H1 (cell line): ENCODE measurements around the gene HDAC3. TPM values are rescaled to one million over a fixed set of nuclear protein-coding genes. Genes with fewer than 3 reads are reported as not detected.

Experiments used
- CTCF ChIA-PET: fragments of 300-600 bp; sonication (Branson Sonifier 250); formaldehyde crosslinking; loops from one replicate; lab custom pipeline; 2021; ENCODE audit not compliant: partially characterized antibody; lab: Charles Lee
- POLR2A ChIA-PET: fragments of 300-600 bp; sonication (Branson Sonifier 250); formaldehyde crosslinking; loops from one replicate; lab custom pipeline; 2021; ENCODE audit warnings: inconsistent platforms; ENCODE audit not compliant: partially characterized antibody; lab: Charles Lee
- DNase-seq, 2 experiments: peaks; one replicate each; pipeline versions ENCODE4 v3.0.0 to v3.0.0-alpha.2; 2010 to 2022; ENCODE audit warnings: low spot score in 2 of 2, low read depth in 1 of 2, mixed read lengths in 1 of 2
- FAIRE-seq: peaks from 2 replicates; lab custom pipeline; 2011; peaks lifted over from hg19 to GRCh38; lab: Jason Lieb, UNC
- H2AFZ ChIP-seq: 2 replicates; pipeline ENCODE4 v1.8.1; 2012; ENCODE audit warnings: low read length, inconsistent platforms
- H2AK5ac ChIP-seq: 2 replicates; pipeline ENCODE4 v1.6.1; 2013; ENCODE audit warnings: low read depth, low read length
- H2BK120ac ChIP-seq: replicated peaks from 2 replicates; pipeline ENCODE3; 2013; ENCODE audit warnings: low read depth, low read length, inconsistent platforms
- H2BK12ac ChIP-seq: 2 replicates; pipeline ENCODE4 v1.6.1; 2013; ENCODE audit warnings: low read depth, low read length
- H2BK15ac ChIP-seq: 2 replicates; pipeline ENCODE4 v1.6.1; 2013; ENCODE audit warnings: low read length
- H2BK20ac ChIP-seq: 2 replicates; pipeline ENCODE4 v1.6.1; 2013; ENCODE audit warnings: low read length
- H2BK5ac ChIP-seq: 2 replicates; pipeline ENCODE4 v1.6.1; 2013; ENCODE audit warnings: low read depth, low read length
- H3K14ac ChIP-seq: 2 replicates; pipeline ENCODE4 v1.6.1; 2013; ENCODE audit warnings: inconsistent platforms; ENCODE audit not compliant: insufficient read length
- H3K18ac ChIP-seq: 2 replicates; pipeline ENCODE4 v1.6.1; 2013; ENCODE audit warnings: low read length; ENCODE audit errors: extremely low read depth
- H3K23ac ChIP-seq: 2 replicates; pipeline ENCODE4 v1.6.1; 2013; ENCODE audit warnings: inconsistent platforms; ENCODE audit not compliant: insufficient read length
- H3K23me2 ChIP-seq: 2 replicates; pipeline ENCODE4 v1.6.1; 2013; ENCODE audit warnings: low read depth, low read length
- H3K27ac ChIP-seq: 2 replicates; pipeline ENCODE4 v1.6.1; 2011; ENCODE audit warnings: low read depth, low read length, inconsistent platforms
- H3K27me3 ChIP-seq, 4 experiments: replicated peaks in 1 of 4; 1 replicate in 1 of 4; 2 replicates in 3 of 4; pipeline versions ENCODE4 v1.6.1 to v1.8.1; 2011 to 2013; ENCODE audit warnings: low read length in 3 of 4, mild to moderate bottlenecking in 3 of 4, inconsistent platforms in 2 of 4, mixed read lengths in 2 of 4, moderate library complexity in 1 of 4; ENCODE audit not compliant: control insufficient read depth in 3 of 4, insufficient read depth in 3 of 4; ENCODE audit errors: extremely low read depth in 1 of 4
- H3K36me3 ChIP-seq, 4 experiments: 2 replicates each; pipeline versions ENCODE4 v1.6.1 to v1.8.1; 2011 to 2013; ENCODE audit warnings: mild to moderate bottlenecking in 4 of 4, low read length in 3 of 4, moderate library complexity in 2 of 4, control low read depth in 1 of 4, inconsistent platforms in 1 of 4; ENCODE audit not compliant: insufficient read depth in 4 of 4, control insufficient read depth in 2 of 4
- H3K4ac ChIP-seq: replicated peaks from 2 replicates; pipeline ENCODE3; 2013; ENCODE audit warnings: low read length, low read depth, mixed read lengths, inconsistent platforms; ENCODE audit not compliant: insufficient read length
- H3K4me1 ChIP-seq, 4 experiments: replicated peaks in 1 of 4; 1 replicate in 1 of 4; 2 replicates in 3 of 4; pipeline versions ENCODE4 v1.6.1 to v1.8.1; 2011 to 2013; ENCODE audit warnings: low read length in 3 of 4, inconsistent platforms in 2 of 4, mixed read lengths in 1 of 4; ENCODE audit not compliant: insufficient read depth in 4 of 4, control insufficient read depth in 3 of 4
- H3K4me2 ChIP-seq, 2 experiments: 2 replicates each; pipeline versions ENCODE4 v1.6.1 to v1.8.1; 2011 to 2013; ENCODE audit warnings: low read depth in 2 of 2, low read length in 2 of 2, control low read depth in 1 of 2, inconsistent platforms in 1 of 2, mild to moderate bottlenecking in 1 of 2; ENCODE audit not compliant: insufficient read depth in 1 of 2
- H3K4me3 ChIP-seq, 4 experiments: fragments of 200-600, 300-600 bp in 1 of 4; sonication (generic), shearing (Covaris generic), sonication (Bioruptor Twin) in 1 of 4; 2 replicates each; pipeline versions ENCODE4 v1.5.1 to v1.8.1; 2011 to 2016; ENCODE audit warnings: low read length in 4 of 4, low read depth in 3 of 4, control low read depth in 2 of 4, inconsistent platforms in 2 of 4, mild to moderate bottlenecking in 2 of 4, mixed read lengths in 1 of 4, moderate library complexity in 1 of 4; ENCODE audit not compliant: insufficient read depth in 2 of 4; ENCODE audit errors: extremely low read depth in 1 of 4
- H3K56ac ChIP-seq: replicated peaks from 2 replicates; pipeline ENCODE3; 2013; ENCODE audit warnings: low read depth, mild to moderate bottlenecking, mixed read lengths, low read length, inconsistent platforms; ENCODE audit not compliant: insufficient read length
- H3K79me1 ChIP-seq: 2 replicates; pipeline ENCODE4 v1.6.1; 2013; ENCODE audit warnings: low read depth, low read length, control low read depth
- H3K79me2 ChIP-seq, 2 experiments: 2 replicates each; pipeline versions ENCODE4 v1.6.1 to v1.8.1; 2012 to 2013; ENCODE audit warnings: low read length in 2 of 2, mild to moderate bottlenecking in 2 of 2, inconsistent platforms in 1 of 2; ENCODE audit not compliant: insufficient read depth in 2 of 2, control insufficient read depth in 1 of 2
- H3K9ac ChIP-seq, 4 experiments: replicated peaks in 1 of 4; 1 replicate in 1 of 4; 2 replicates in 3 of 4; pipeline versions ENCODE4 v1.6.1 to v1.8.1; 2011 to 2013; ENCODE audit warnings: low read depth in 3 of 4, low read length in 3 of 4, control low read depth in 2 of 4, mild to moderate bottlenecking in 2 of 4, moderate library complexity in 2 of 4, inconsistent platforms in 1 of 4; ENCODE audit errors: extremely low read depth in 1 of 4
- H3K9me3 ChIP-seq, 2 experiments: 2 replicates each; pipeline versions ENCODE4 v1.6.1 to v1.8.1; 2012 to 2013; ENCODE audit warnings: mild to moderate bottlenecking in 2 of 2, moderate library complexity in 2 of 2, control low read depth in 1 of 2, inconsistent platforms in 1 of 2, low read depth in 1 of 2, low read length in 1 of 2, mixed read lengths in 1 of 2; ENCODE audit not compliant: insufficient read depth in 2 of 2
- H4K20me1 ChIP-seq, 2 experiments: replicated peaks in 1 of 2; 2 replicates each; pipeline versions ENCODE3 to v1.8.1; 2011 to 2013; ENCODE audit warnings: inconsistent platforms in 2 of 2, low read length in 2 of 2, mild to moderate bottlenecking in 1 of 2; ENCODE audit not compliant: insufficient read depth in 2 of 2, control insufficient read depth in 1 of 2
- H4K5ac ChIP-seq: 2 replicates; pipeline ENCODE4 v1.6.1; 2013; ENCODE audit warnings: low read length, low read depth, mixed read lengths, inconsistent platforms; ENCODE audit not compliant: insufficient read length
- H4K8ac ChIP-seq: 2 replicates; pipeline ENCODE4 v1.8.0; 2013; ENCODE audit warnings: mild to moderate bottlenecking, moderate library complexity, low read length, inconsistent platforms; ENCODE audit not compliant: insufficient read depth; ENCODE audit errors: extremely low read depth
- H4K91ac ChIP-seq: replicated peaks from 2 replicates; pipeline ENCODE3; 2013; ENCODE audit warnings: low read length, mixed read lengths, inconsistent platforms; ENCODE audit not compliant: insufficient read length
- CREB1 ChIP-seq: IDR thresholded peaks from 2 replicates; pipeline ENCODE4 v1.6.1; 2012; ENCODE audit warnings: inconsistent platforms
- CTBP2 ChIP-seq: IDR thresholded peaks from 2 replicates; pipeline ENCODE4 v1.7.0; 2011; ENCODE audit warnings: borderline replicate concordance, mild to moderate bottlenecking, moderate library complexity, mixed read lengths, low read length; ENCODE audit not compliant: insufficient read depth, insufficient read length
- CTCF ChIP-seq, 3 experiments: IDR thresholded peaks; 1 replicate in 2 of 3; 2 replicates in 1 of 3; pipeline versions ENCODE4 v1.5.1 to v1.6.1; 2011; ENCODE audit warnings: low read length in 3 of 3, mild to moderate bottlenecking in 3 of 3, inconsistent platforms in 2 of 3, low read depth in 1 of 3, moderate library complexity in 1 of 3; ENCODE audit not compliant: insufficient read depth in 1 of 3; ENCODE audit errors: control extremely low read depth in 1 of 3
- JUND ChIP-seq: IDR thresholded peaks from 2 replicates; pipeline ENCODE4 v1.6.1; 2011; ENCODE audit warnings: mild to moderate bottlenecking, improper control_type of control experiment, low read length
- PHF8 ChIP-seq: fragments of 200-600 bp; sonication (generic); conservative IDR thresholded peaks from 2 replicates; pipeline ENCODE4 v1.7.1; 2012; ENCODE audit warnings: low read depth, mild to moderate bottlenecking, inconsistent platforms, low read length, moderate library complexity
- POLR2A ChIP-seq, 2 experiments: IDR thresholded peaks; 1 replicate in 1 of 2; 2 replicates in 1 of 2; pipeline ENCODE4 v1.6.1; 2011; ENCODE audit warnings: low read depth in 2 of 2, low read length in 2 of 2, mild to moderate bottlenecking in 2 of 2; ENCODE audit errors: control extremely low read depth in 1 of 2
- RFX5 ChIP-seq: IDR thresholded peaks from 2 replicates; pipeline ENCODE4 v1.6.1; 2011; ENCODE audit warnings: low read depth, low read length, improper control_type of control experiment, borderline replicate concordance
- RXRA ChIP-seq: IDR thresholded peaks from 2 replicates; pipeline ENCODE4 v1.6.1; 2011; ENCODE audit warnings: low read depth, mild to moderate bottlenecking, low read length, moderate library complexity; ENCODE audit not compliant: insufficient read depth
- SAP30 ChIP-seq: fragments of 300-600 bp; sonication (generic); IDR thresholded peaks from 2 replicates; pipeline ENCODE4 v1.7.1; 2012; ENCODE audit warnings: low read length, moderate library complexity, mild to moderate bottlenecking, inconsistent platforms; ENCODE audit not compliant: insufficient read depth, insufficient replicate concordance
- SP1 ChIP-seq: IDR thresholded peaks from 2 replicates; pipeline ENCODE4 v1.6.1; 2011; ENCODE audit warnings: low read depth, low read length
- SP4 ChIP-seq: IDR thresholded peaks from 2 replicates; pipeline ENCODE4 v1.6.1; 2012; ENCODE audit warnings: low read length, inconsistent platforms
- SUZ12 ChIP-seq: fragments of 200-600 bp; sonication (generic); IDR thresholded peaks from 2 replicates; pipeline ENCODE4 v1.6.1; 2012; ENCODE audit warnings: mild to moderate bottlenecking, inconsistent platforms, low read length, moderate library complexity, mixed read lengths
- WGBS, 2 experiments: shearing (Covaris generic) in 1 of 2; methylation state at CpG; one replicate each; pipeline versions ENCODE4 v1.1.6 to v1.1.7; 2013 to 2015; ENCODE audit warnings: low lambda C conversion rate in 2 of 2, mixed read lengths in 2 of 2, inconsistent platforms in 1 of 2, low coverage in 1 of 2, missing lambda C conversion rate in 1 of 2; ENCODE audit not compliant: insufficient replicate concordance in 2 of 2, insufficient coverage in 1 of 2, insufficient read length in 1 of 2; ENCODE audit errors: extremely low coverage in 1 of 2, missing lambda C conversion rate in 1 of 2; 5-methylcytosine and 5-hydroxymethylcytosine counted together
- polyA plus RNA-seq, 7 experiments: library from polyadenylated mRNA; depleted of rRNA in 3 of 7; stranded (reverse) in 5 of 7; unstranded in 2 of 7; fragments of >200 nt in 5 of 7; fragments of 200-250 nt in 2 of 7; gene quantifications; 1 replicate in 5 of 7; 2 replicates in 1 of 7; 4 replicates in 1 of 7; pipeline versions ENCODE4 v1.2.1 to v1.2.3, GENCODE V29; 2011 to 2013; ENCODE audit warnings: missing spikeins in 2 of 7, mixed read lengths in 2 of 7
- total RNA-seq: library from RNA; stranded (reverse); fragmentation: NEBNext Ultra II Directional; extraction: Animal tissue kit (Norgen Biotek cat#: 25700); gene quantifications from 2 replicates; pipeline ENCODE4 v1.2.1, GENCODE V29; 2021

Gene HDAC3
- total and polyA plus RNA-seq, 2 of the 8 experiments (the other 6 are each of a cell fraction or from before 2014, with no cell fraction given): 99.0 to 120 TPM

DNA sequence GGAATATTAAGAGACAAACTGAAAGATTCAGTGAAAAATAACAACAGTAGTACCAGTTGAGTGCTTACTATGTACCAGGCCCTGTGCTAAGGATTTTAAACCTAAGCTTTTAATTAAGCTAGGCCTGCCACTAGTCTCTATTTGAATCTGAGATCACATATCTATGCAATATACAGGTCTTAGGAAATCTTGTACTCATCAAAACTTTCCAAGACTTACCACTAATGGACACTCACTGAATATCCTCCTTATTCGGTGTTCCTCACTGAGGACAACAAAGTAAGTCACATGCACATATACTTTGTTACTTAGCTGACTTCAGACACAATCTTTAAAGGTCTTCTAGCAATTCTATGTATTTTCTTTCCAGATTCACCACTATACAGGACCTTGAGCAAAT is 50.4 kb downstream of the HDAC3 start:
- no peaks in the 10 kb centered on the region for H3K79me1 ChIP-seq
- no peak for DNase-seq
- ChIA-PET CTCF (interaction anchor here (0.8 to 2.4 kb wide), 3 partner anchors 33 to 169 kb away, joined by 3 to 7 read pairs (median 4); partner anchors contain the start of gene PCDHGB7), POLR2A (no interaction called here)
- no peaks in the 10 kb centered on the region for H3K4me1 ChIP-seq
- peaks cover 0 to 28% of the 10 kb centered on the region in 2 experiments; a peak in 2 of 4 replicates for H3K79me2 ChIP-seq
- H3K23ac ChIP-seq: no peak overlapping the region
- no peak overlapping the region for H3K18ac ChIP-seq
- no peak overlapping the region for H4K91ac ChIP-seq
- no peaks in the 10 kb centered on the region for H3K23me2 ChIP-seq
- H4K8ac ChIP-seq: no peak overlapping the region
- no peaks in the 10 kb centered on the region for H3K9me3 ChIP-seq
- no peak overlapping the region for H3K9ac ChIP-seq
- no peak overlapping the region for H3K56ac ChIP-seq
- FAIRE-seq: no peak
- H3K27me3 ChIP-seq: no peaks in the 10 kb centered on the region
- H3K36me3 ChIP-seq: peaks cover 14 to 42% (median 34%) of the 10 kb centered on the region in 4 experiments
- no peak overlapping the region for H3K4me3 ChIP-seq
- H2AK5ac ChIP-seq: no peak overlapping the region
- H4K20me1 ChIP-seq: peaks cover 0 to 5% of the 10 kb centered on the region in 2 experiments
- WGBS, 2 experiments: 90% methylated on average over 1 of the region's 1 CpG; no CpG with 5 or more reads in 1 of the 2 experiments
- no peak overlapping the region for H2AFZ ChIP-seq
- H3K14ac ChIP-seq: no peak overlapping the region
- no peak overlapping the region for H2BK20ac ChIP-seq
- no peak overlapping the region for H2BK120ac ChIP-seq
- no peak overlapping the region for H4K5ac ChIP-seq
- H3K4me2 ChIP-seq: no peak overlapping the region
- no peak overlapping the region for H2BK12ac ChIP-seq
- H3K4ac ChIP-seq: no peak overlapping the region
- H2BK15ac ChIP-seq: no peak overlapping the region
- H2BK5ac ChIP-seq: no peak overlapping the region
- H3K27ac ChIP-seq: no peak overlapping the region
- TF ChIP-seq SAP30 (no peak), JUND (no peak), CTBP2 (no peak), SP1 (no peak), POLR2A (IDR thresholded peaks at IDR 0.05; ENCODE audit: control extremely low read depth in 1 of 2, low read depth in 2 of 2, low read length in 2 of 2) (no peak), SUZ12 (no peak), RFX5 (no peak), SP4 (no peak), CREB1 (no peak), PHF8 (no peak), RXRA (no peak), CTCF (IDR thresholded peaks at IDR 0.05; ENCODE audit: control extremely low read depth in 1 of 3, insufficient read depth in 1 of 3, low read depth in 1 of 3, low read length in 3 of 3) (no peak)
